Measurements from ENCODE around the gene PTPRA. TPM values are rescaled to one million over a fixed set of nuclear protein-coding genes. Genes with fewer than 3 reads are reported as not detected.

The PTPRA gene
- total and polyA plus RNA-seq, 2 donors (not counting 3 experiments of a cell fraction or from before 2014, with no cell fraction given) = 43.2 to 53.4 TPM

- Histone ChIP-seq H3K4me3 (replicated peaks in 1 of 3; ENCODE audit: insufficient read depth in 1 of 3, low read depth in 1 of 3, low read length in 3 of 3) (peak overlapping the region; percentile 80 to 92 (median 81)), H3K27me3 (ENCODE audit: control insufficient read depth in 2 of 2, insufficient read depth in 2 of 2, low read length in 2 of 2) (no peaks in the 10 kb centered on the region), H3K4me1 (ENCODE audit: control insufficient read depth, extremely low read depth, insufficient read depth, low read length) (peaks cover 4% of the 10 kb centered on the region), H3K9me3 (replicated peaks; ENCODE audit: control insufficient read depth, insufficient read depth, low read length) (no peaks in the 10 kb centered on the region), H3K27ac (ENCODE audit: insufficient read depth, low read depth, low read length) (peak overlapping the region; percentile 16), H3K4me2 (ENCODE audit: insufficient read depth, low read length) (peak overlapping the region; percentile 94), H3K36me3 (ENCODE audit: control insufficient read depth in 2 of 2, extremely low read depth in 1 of 2, insufficient read depth in 2 of 2, low read length in 2 of 2) (peaks cover 0 to 2% of the 10 kb centered on the region in 2 experiments), H3K79me2 (ENCODE audit: control insufficient read depth, insufficient read depth, low read length) (peaks cover 3% of the 10 kb centered on the region), H3K9me1 (replicated peaks; ENCODE audit: control insufficient read depth, extremely low read depth, insufficient read depth, low read length) (no peaks in the 10 kb centered on the region), H2AFZ (ENCODE audit: low read depth, low read length) (peak overlapping the region; percentile 93), H4K20me1 (replicated peaks; ENCODE audit: control insufficient read depth, extremely low read depth, insufficient read depth, low read length) (no peaks in the 10 kb centered on the region), H3K9ac (replicated peaks; ENCODE audit: extremely low read depth, insufficient read depth, low read length) (peak overlapping the region; percentile 56)
- dilution Hi-C loops (cut with MboI; ENCODE audit: extremely low pct_ligation_motif_present, low sequenced_read_pairs) (no loop called here), intact Hi-C loops (cut with micrococcal nuclease) (loop anchor here (2.0 kb wide), 1 partner anchor 32 kb away; the partner anchor contains the start of gene PTPRA)
- TF ChIP-seq GATA2 (IDR thresholded peaks at IDR 0.05; ENCODE audit: insufficient read depth, insufficient read length, low read depth, low read length) (no peak), EZH2 (IDR thresholded peaks at IDR 0.05; ENCODE audit: borderline replicate concordance, low read depth, low read length, severe bottlenecking) (no peak), JUN (IDR thresholded peaks at IDR 0.05; ENCODE audit: borderline replicate concordance, insufficient read depth, insufficient read length, low read depth) (no peak), POLR2AphosphoS5 (IDR thresholded peaks at IDR 0.05; ENCODE audit: insufficient read depth, low read depth, low read length) (no peak), FOS (IDR thresholded peaks at IDR 0.05; ENCODE audit: borderline replicate concordance, insufficient read depth, low read length) (no peak)
- TF ChIP-seq, protein P1, sequence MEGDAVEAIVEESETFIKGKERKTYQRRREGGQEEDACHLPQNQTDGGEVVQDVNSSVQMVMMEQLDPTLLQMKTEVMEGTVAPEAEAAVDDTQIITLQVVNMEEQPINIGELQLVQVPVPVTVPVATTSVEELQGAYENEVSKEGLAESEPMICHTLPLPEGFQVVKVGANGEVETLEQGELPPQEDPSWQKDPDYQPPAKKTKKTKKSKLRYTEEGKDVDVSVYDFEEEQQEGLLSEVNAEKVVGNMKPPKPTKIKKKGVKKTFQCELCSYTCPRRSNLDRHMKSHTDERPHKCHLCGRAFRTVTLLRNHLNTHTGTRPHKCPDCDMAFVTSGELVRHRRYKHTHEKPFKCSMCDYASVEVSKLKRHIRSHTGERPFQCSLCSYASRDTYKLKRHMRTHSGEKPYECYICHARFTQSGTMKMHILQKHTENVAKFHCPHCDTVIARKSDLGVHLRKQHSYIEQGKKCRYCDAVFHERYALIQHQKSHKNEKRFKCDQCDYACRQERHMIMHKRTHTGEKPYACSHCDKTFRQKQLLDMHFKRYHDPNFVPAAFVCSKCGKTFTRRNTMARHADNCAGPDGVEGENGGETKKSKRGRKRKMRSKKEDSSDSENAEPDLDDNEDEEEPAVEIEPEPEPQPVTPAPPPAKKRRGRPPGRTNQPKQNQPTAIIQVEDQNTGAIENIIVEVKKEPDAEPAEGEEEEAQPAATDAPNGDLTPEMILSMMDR (IDR thresholded peaks at IDR 0.05; ENCODE audit: extremely low read depth in 1 of 2, insufficient read depth in 1 of 2, low read depth in 1 of 2, low read length in 2 of 2) = no peak
- TF ChIP-seq, protein P2, sequence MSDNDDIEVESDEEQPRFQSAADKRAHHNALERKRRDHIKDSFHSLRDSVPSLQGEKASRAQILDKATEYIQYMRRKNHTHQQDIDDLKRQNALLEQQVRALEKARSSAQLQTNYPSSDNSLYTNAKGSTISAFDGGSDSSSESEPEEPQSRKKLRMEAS (IDR thresholded peaks at IDR 0.05; ENCODE audit: insufficient read depth, insufficient read length) = no peak
- POLR2A ChIA-PET = no interaction called here
- peak; percentile 59 for DNase-seq (ENCODE audit: low read depth, low spot score)
- peak; percentile 62 for FAIRE-seq
- BruUV-seq (replicated peaks) = TSS peak; percentile 61
- CTCF ChIA-PET = interaction anchor here (1.2 to 2.4 kb wide), 3 partner anchors 11 to 88 kb away, joined by 3 to 15 read pairs (median 4); no protein-coding TSS in a partner anchor
Measured at GRCh38 chr20:2840967-2841531, 32.2 kb upstream of the PTPRA start.

Data from endothelial cell of umbilical vein (primary cell).